ENCODE results near the gene GTF3C2.

GTF3C2 gene

GRCh38 chr2:27380626-27381545 is 24.3 kb upstream of the GTF3C2 start, which contains the start of gene ZNF513:
TSS of gene ZNF513 (minus strand) at chr2:27380734. CDS start at chr2:27380526, 208 bp downstream.
- Histone ChIP-seq H3K36me3 (peaks cover 74 to 88% (median 83%) of the 10 kb centered on the region in 11 experiments), H3K4me3 (peak within 1 kb of the TSS; percentile 67 to 85 (median 72)), H4K20me1 (peaks cover 8 to 45% (median 29%) of the 10 kb centered on the region in 11 experiments; a peak in 16 of 22 replicates), H3K9me3 (replicated peaks in 1 of 11) (no peaks in the 10 kb centered on the region), H3K27me3 (no peaks in the 10 kb centered on the region), H3K9ac (peak within 1 kb of the TSS; percentile 82 to 94 (median 88)), H3K4me2 (peak within 1 kb of the TSS; percentile 89 to 99 (median 93)), H3K4me1 (peaks cover 19 to 60% (median 25%) of the 10 kb centered on the region in 10 experiments), H3K27ac (peak within 1 kb of the TSS; percentile 78 to 96 (median 87))
- no peak for TF ChIP-seq Cebpa-rat (IDR thresholded peaks at IDR 0.05)

- peak overlapping the region; percentile 78 to 96 (median 87) for H3K27ac ChIP-seq
- no peak for TF ChIP-seq Cebpa-rat (IDR thresholded peaks at IDR 0.05)
- peak overlapping the region; percentile 89 to 99 (median 93) for H3K4me2 ChIP-seq
- H3K9me3 ChIP-seq (replicated peaks in 1 of 11) = no peaks in the 10 kb centered on the region
- peak overlapping the region; percentile 82 to 94 (median 88) for H3K9ac ChIP-seq
- H3K4me1 ChIP-seq = peaks cover 19 to 53% (median 25%) of the 10 kb centered on the region in 10 experiments
- H3K36me3 ChIP-seq = peaks cover 74 to 88% (median 83%) of the 10 kb centered on the region in 11 experiments
- H4K20me1 ChIP-seq = peaks cover 8 to 46% (median 35%) of the 10 kb centered on the region in 11 experiments; a peak in 15 of 22 replicates
- peak overlapping the region; percentile 67 to 85 (median 72) for H3K4me3 ChIP-seq
- H3K27me3 ChIP-seq = no peaks in the 10 kb centered on the region
These were observed 23.5 kb upstream of the GTF3C2 start for GRCh38 chr2:27379836-27380625.

GRCh38 chr2:27379383-27379835 is 22.8 kb upstream of the GTF3C2 start:
- peak overlapping the region; percentile 78 to 96 (median 87) for H3K27ac ChIP-seq
- no peaks in the 10 kb centered on the region for H3K27me3 ChIP-seq
- peaks cover 74 to 88% (median 83%) of the 10 kb centered on the region in 11 experiments for H3K36me3 ChIP-seq
- H3K4me2 ChIP-seq = peak overlapping the region; percentile 89 to 99 (median 93)
- peaks cover 8 to 46% (median 35%) of the 10 kb centered on the region in 11 experiments; a peak in 15 of 22 replicates for H4K20me1 ChIP-seq
- H3K4me1 ChIP-seq = peaks cover 19 to 52% (median 25%) of the 10 kb centered on the region in 10 experiments
- no peaks in the 10 kb centered on the region for H3K9me3 ChIP-seq (replicated peaks in 1 of 11)
- H3K4me3 ChIP-seq = peak overlapping the region; percentile 67 to 85 (median 72)
- H3K9ac ChIP-seq = peak overlapping the region; percentile 82 to 94 (median 88)
- no peak for TF ChIP-seq Cebpa-rat (IDR thresholded peaks at IDR 0.05)

- Histone ChIP-seq H4K20me1 (peaks cover 8 to 49% (median 35%) of the 10 kb centered on the region in 11 experiments; a peak in 15 of 22 replicates), H3K9ac (peak overlapping the region; percentile 82 to 94 (median 88)), H3K27ac (peak overlapping the region in 8 of 11 experiments; percentile 8 to 96 (median 87); a peak in 13 of 22 replicates), H3K36me3 (peaks cover 72 to 88% (median 82%) of the 10 kb centered on the region in 11 experiments), H3K4me2 (peak overlapping the region; percentile 89 to 99 (median 93)), H3K27me3 (no peaks in the 10 kb centered on the region), H3K4me1 (peaks cover 19 to 53% (median 26%) of the 10 kb centered on the region in 10 experiments), H3K4me3 (peak overlapping the region in 9 of 10 experiments; percentile 67 to 85 (median 74); a peak in 17 of 20 replicates), H3K9me3 (replicated peaks in 1 of 11) (no peaks in the 10 kb centered on the region)
- no peak for TF ChIP-seq Cebpa-rat (IDR thresholded peaks at IDR 0.05)
These were observed 22.3 kb upstream of the GTF3C2 start for GRCh38 chr2:27378809-27379290.

- H3K27me3 ChIP-seq = no peaks in the 10 kb centered on the region
- peak overlapping the region in 7 of 10 experiments; percentile 67 to 80 (median 74); a peak in 7 of 20 replicates for H3K4me3 ChIP-seq
- peak overlapping the region in 6 of 11 experiments; percentile 8 to 94 (median 60); a peak in 8 of 22 replicates for H3K27ac ChIP-seq
- H3K4me1 ChIP-seq = peaks cover 24 to 55% (median 32%) of the 10 kb centered on the region in 10 experiments
- H3K4me2 ChIP-seq = peak overlapping the region; percentile 89 to 99 (median 93); a peak in 19 of 22 replicates
- TF ChIP-seq Cebpa-rat (IDR thresholded peaks at IDR 0.05) = no peak
- H3K36me3 ChIP-seq = peaks cover 72 to 88% (median 82%) of the 10 kb centered on the region in 11 experiments
- H4K20me1 ChIP-seq = peaks cover 8 to 49% (median 38%) of the 10 kb centered on the region in 11 experiments; a peak in 15 of 22 replicates
- peak overlapping the region; percentile 82 to 94 (median 88); a peak in 20 of 22 replicates for H3K9ac ChIP-seq
- no peaks in the 10 kb centered on the region for H3K9me3 ChIP-seq (replicated peaks in 1 of 11)
These were observed 21.7 kb upstream of the GTF3C2 start for GRCh38 chr2:27378096-27378808.

- Histone ChIP-seq H3K4me3 (no peak overlapping the region), H4K20me1 (peaks cover 8 to 49% (median 38%) of the 10 kb centered on the region in 11 experiments; a peak in 15 of 22 replicates), H3K9me3 (replicated peaks in 1 of 11) (no peaks in the 10 kb centered on the region), H3K9ac (peak overlapping the region in 6 of 11 experiments; percentile 9 to 94 (median 88); a peak in 8 of 22 replicates), H3K27ac (peak overlapping the region in 1 of 11 experiments; percentile 34; a peak in 1 of 22 replicates), H3K36me3 (peaks cover 74 to 88% (median 81%) of the 10 kb centered on the region in 11 experiments), H3K27me3 (no peaks in the 10 kb centered on the region), H3K4me1 (peaks cover 30 to 59% (median 38%) of the 10 kb centered on the region in 10 experiments), H3K4me2 (peak overlapping the region in 5 of 11 experiments; percentile 89 to 99 (median 92); a peak in 6 of 22 replicates)
- TF ChIP-seq Cebpa-rat (IDR thresholded peaks at IDR 0.05) = no peak
These were observed 21.1 kb upstream of the GTF3C2 start for GRCh38 chr2:27377618-27378095.

- H3K4me3 ChIP-seq = no peak overlapping the region
- H3K36me3 ChIP-seq = peaks cover 68 to 88% (median 76%) of the 10 kb centered on the region in 11 experiments
- H3K9me3 ChIP-seq (replicated peaks in 1 of 11) = no peaks in the 10 kb centered on the region
- no peak for TF ChIP-seq Cebpa-rat (IDR thresholded peaks at IDR 0.05)
- no peaks in the 10 kb centered on the region for H3K27me3 ChIP-seq
- H3K4me1 ChIP-seq = peaks cover 36 to 65% (median 44%) of the 10 kb centered on the region in 10 experiments
- no peak overlapping the region; a peak in 1 of 22 replicates for H3K4me2 ChIP-seq
- peak overlapping the region in 2 of 11 experiments; percentile 3 to 9; a peak in 4 of 22 replicates for H3K9ac ChIP-seq
- no peak overlapping the region for H3K27ac ChIP-seq
- H4K20me1 ChIP-seq = peaks cover 11 to 50% (median 39%) of the 10 kb centered on the region in 11 experiments; a peak in 15 of 22 replicates
These were observed 20.5 kb upstream of the GTF3C2 start for GRCh38 chr2:27376866-27377617.
